Keratinocyte (primary cell): Measurements from ENCODE around the gene FBXW10.
"Not testable (repeated sequence)": the region's sequence is repeated elsewhere in the genome, so short reads cannot be mapped to it uniquely, and the experiment has no call there.

Source experiments
- CTCF ChIP-seq, 3 experiments: IDR thresholded peaks in 1 of 3; conservative IDR thresholded peaks in 1 of 3; optimal IDR thresholded peaks in 1 of 3; 2 replicates in 2 of 3; 3 replicates in 1 of 3; pipeline versions ENCODE3 to v1.5.1; 2011; ENCODE audit warnings: low read length in 3 of 3, mild to moderate bottlenecking in 3 of 3, moderate library complexity in 2 of 3, control low read depth in 1 of 3, inconsistent platforms in 1 of 3; ENCODE audit not compliant: insufficient read depth in 2 of 3; ENCODE audit errors: extremely low read depth in 1 of 3
- EZH2 ChIP-seq: IDR thresholded peaks from one replicate; pipeline ENCODE4 v1.6.1; 2012; ENCODE audit warnings: inconsistent platforms, mild to moderate bottlenecking, low read length, moderate library complexity

- not testable (repeated sequence) for TF ChIP-seq CTCF (optimal IDR thresholded peaks at IDR 0.05 in 1 of 3, IDR thresholded peaks at IDR 0.05 in 1 of 3, conservative IDR thresholded peaks at IDR 0.05 in 1 of 3; ENCODE audit: extremely low read depth in 1 of 3, insufficient read depth in 2 of 3, low read length in 3 of 3); EZH2
Observed at GRCh38 chr17:18732438-18732837, 11.4 kb upstream of the FBXW10 start.
